Progenitor cell of endocrine pancreas (in vitro differentiated cells): ENCODE results near the gene RASGRP2. TPM values are rescaled to one million over a fixed set of nuclear protein-coding genes. Genes with fewer than 3 reads are reported as not detected.
A peak's percentile ranks its signal among the peaks of the same experiment; 100 is the strongest.

Experiments
- DNase-seq: peaks from one replicate; pipeline ENCODE4 v3.0.0; 2021; ENCODE audit warnings: low spot score; ENCODE audit not compliant: unreplicated experiment
- H3K27ac Mint-ChIP-seq: 2 replicates; pipeline ENCODE4 v1.8.0; 2021; ENCODE audit warnings: mild to moderate bottlenecking, moderate library complexity, mixed read lengths
- H3K27me3 Mint-ChIP-seq: 2 replicates; pipeline ENCODE4 v1.8.0; 2021; ENCODE audit warnings: mixed read lengths
- H3K36me3 Mint-ChIP-seq: 2 replicates; pipeline ENCODE4 v1.8.0; 2022; ENCODE audit warnings: mixed read lengths; ENCODE audit not compliant: insufficient read depth
- H3K4me1 Mint-ChIP-seq: 2 replicates; pipeline ENCODE4 v1.8.0; 2021; ENCODE audit warnings: low read depth, mixed read lengths
- H3K4me3 Mint-ChIP-seq: 2 replicates; pipeline ENCODE4 v1.8.0; 2021; ENCODE audit warnings: low read depth, mild to moderate bottlenecking, moderate library complexity, mixed read lengths
- H3K9me3 Mint-ChIP-seq: 2 replicates; pipeline ENCODE4 v1.8.0; 2021; ENCODE audit warnings: low read depth, mixed read lengths
- long read RNA-seq: library from polyadenylated mRNA; unstranded; transcript quantifications from one replicate; pipeline ENCODE4 v2.0.0, GENCODE V29; 2020
- total RNA-seq: library from RNA; stranded (reverse); gene quantifications from 2 replicates; pipeline ENCODE4 v1.2.1, GENCODE V29; 2021
- TF ChIP-seq, protein P1 (sequence below): fragments of 200-600 bp; sonication (generic); IDR thresholded peaks from one replicate; pipeline ENCODE4 v1.5.0; 2021; ENCODE audit warnings: antibody characterized with exemption, mild to moderate bottlenecking; ENCODE audit not compliant: unreplicated experiment

Gene RASGRP2
- total RNA-seq, result 0.53 and 0.73 TPM in 2 replicates
- long read RNA-seq, result 0 reads

GRCh38 chr11:64743591-64744543 lies at the start of gene RASGRP2:
TSS of gene RASGRP2 (minus strand) at chr11:64744142. CDS start at chr11:64742866, 1,276 bp downstream.
- no peak within 1 kb of the TSS for H3K27ac Mint-ChIP-seq
- peak within 1 kb of the TSS; percentile 41 for H3K4me3 Mint-ChIP-seq
- H3K36me3 Mint-ChIP-seq, result no peaks in the 10 kb centered on the region
- TF ChIP-seq, protein P1, sequence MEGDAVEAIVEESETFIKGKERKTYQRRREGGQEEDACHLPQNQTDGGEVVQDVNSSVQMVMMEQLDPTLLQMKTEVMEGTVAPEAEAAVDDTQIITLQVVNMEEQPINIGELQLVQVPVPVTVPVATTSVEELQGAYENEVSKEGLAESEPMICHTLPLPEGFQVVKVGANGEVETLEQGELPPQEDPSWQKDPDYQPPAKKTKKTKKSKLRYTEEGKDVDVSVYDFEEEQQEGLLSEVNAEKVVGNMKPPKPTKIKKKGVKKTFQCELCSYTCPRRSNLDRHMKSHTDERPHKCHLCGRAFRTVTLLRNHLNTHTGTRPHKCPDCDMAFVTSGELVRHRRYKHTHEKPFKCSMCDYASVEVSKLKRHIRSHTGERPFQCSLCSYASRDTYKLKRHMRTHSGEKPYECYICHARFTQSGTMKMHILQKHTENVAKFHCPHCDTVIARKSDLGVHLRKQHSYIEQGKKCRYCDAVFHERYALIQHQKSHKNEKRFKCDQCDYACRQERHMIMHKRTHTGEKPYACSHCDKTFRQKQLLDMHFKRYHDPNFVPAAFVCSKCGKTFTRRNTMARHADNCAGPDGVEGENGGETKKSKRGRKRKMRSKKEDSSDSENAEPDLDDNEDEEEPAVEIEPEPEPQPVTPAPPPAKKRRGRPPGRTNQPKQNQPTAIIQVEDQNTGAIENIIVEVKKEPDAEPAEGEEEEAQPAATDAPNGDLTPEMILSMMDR, result peak; percentile 53
- H3K27me3 Mint-ChIP-seq, result peaks cover 70% of the 10 kb centered on the region
- peaks cover 8% of the 10 kb centered on the region for H3K4me1 Mint-ChIP-seq
- DNase-seq, result no peak
- H3K9me3 Mint-ChIP-seq, result no peaks in the 10 kb centered on the region

DNA sequence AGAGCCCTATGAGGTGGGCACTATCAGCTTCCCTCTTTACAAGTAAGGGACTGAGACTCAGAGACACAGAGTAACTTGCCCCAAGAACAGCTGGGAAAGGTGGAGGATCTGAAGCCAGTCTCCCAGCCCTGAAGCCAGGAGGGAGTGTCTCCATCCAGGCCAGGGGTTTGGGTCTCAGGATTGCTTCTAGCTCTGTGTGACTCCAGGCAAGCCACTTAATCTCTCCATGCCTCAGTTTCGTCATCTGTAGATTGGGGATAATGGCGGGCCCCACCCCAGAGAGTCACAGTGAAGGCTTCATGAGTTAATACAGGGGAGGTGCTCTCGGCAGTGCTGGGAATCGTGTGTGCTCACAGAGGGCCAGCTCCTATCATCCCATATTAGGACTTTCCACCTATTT lies 48.5 kb upstream of the RASGRP2 start:
- Mint-ChIP-seq H3K9me3 (no peaks in the 10 kb centered on the region), H3K36me3 (no peaks in the 10 kb centered on the region), H3K4me3 (no peak overlapping the region), H3K27ac (no peak overlapping the region), H3K27me3 (no peaks in the 10 kb centered on the region), H3K4me1 (no peaks in the 10 kb centered on the region)
- DNase-seq, result no peak
- TF ChIP-seq, protein P1, result no peak

- no peak for DNase-seq
- Mint-ChIP-seq H3K27me3 (no peaks in the 10 kb centered on the region), H3K27ac (no peak overlapping the region)
Observed at GRCh38 chr11:64791781-64792291, 47.9 kb upstream of the RASGRP2 start.

DNA sequence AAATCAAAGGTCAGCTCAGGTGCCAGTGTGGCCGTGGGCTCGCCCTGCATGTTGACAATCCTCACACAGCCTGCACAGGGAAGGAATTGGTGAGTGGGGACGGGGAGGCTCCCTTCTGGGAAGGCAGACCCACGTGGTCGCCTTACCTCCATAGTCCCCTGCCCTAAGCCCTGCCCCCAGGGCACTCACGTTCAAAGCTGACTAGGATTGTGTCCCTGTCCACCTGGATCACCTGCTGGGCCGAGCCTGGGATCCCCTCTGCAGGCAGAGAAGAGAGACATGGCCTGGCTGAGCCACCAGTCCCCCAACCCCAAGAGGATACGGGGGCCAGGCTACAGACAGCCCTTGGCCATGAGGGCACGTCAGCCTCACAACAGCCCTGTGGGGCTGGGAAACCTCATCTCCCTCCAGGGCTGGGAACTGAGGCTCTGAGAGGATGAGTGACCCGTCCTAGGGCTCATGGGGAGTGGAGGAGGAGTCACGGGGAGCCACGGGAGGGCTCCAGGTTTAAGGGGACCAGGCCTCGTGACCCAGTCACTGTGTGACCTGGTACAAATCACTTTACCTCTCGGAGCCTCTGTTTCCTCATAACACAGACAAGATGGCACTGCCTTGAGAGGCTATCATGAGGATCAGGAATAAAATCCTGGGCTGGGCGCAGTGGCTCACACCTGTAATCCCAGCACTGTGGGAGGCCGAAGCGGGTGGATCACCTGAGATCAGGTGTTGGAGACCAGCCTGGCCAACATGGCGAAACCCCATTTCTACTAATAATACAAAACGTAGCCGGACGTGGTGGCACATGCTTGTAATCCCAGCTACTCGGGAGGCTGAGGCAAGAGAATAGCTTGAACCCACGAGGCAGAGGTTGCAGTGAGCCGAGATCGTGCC lies 46.5 kb upstream of the RASGRP2 start:
- H3K9me3 Mint-ChIP-seq, result no peaks in the 10 kb centered on the region
- no peaks in the 10 kb centered on the region for H3K27me3 Mint-ChIP-seq
- no peaks in the 10 kb centered on the region for H3K4me1 Mint-ChIP-seq
- TF ChIP-seq, protein P1, result no peak
- no peak overlapping the region for H3K4me3 Mint-ChIP-seq
- H3K27ac Mint-ChIP-seq, result no peak overlapping the region
- no peak for DNase-seq
- no peaks in the 10 kb centered on the region for H3K36me3 Mint-ChIP-seq

More at GRCh38 chr11:64791781-64792291, 47.9 kb upstream of the RASGRP2 start:
- H3K4me1 Mint-ChIP-seq, result no peaks in the 10 kb centered on the region
- no peaks in the 10 kb centered on the region for H3K36me3 Mint-ChIP-seq
- TF ChIP-seq, protein P1, result no peak
- H3K9me3 Mint-ChIP-seq, result no peaks in the 10 kb centered on the region
- no peak overlapping the region for H3K4me3 Mint-ChIP-seq
